Activated CD4-positive, CD25-positive, alpha-beta regulatory T cell (primary cell): ENCODE results near the gene CGREF1.
"Not testable (repeated sequence)": the region's sequence is repeated elsewhere in the genome, so short reads cannot be mapped to it uniquely, and the experiment has no call there.

Experiments
- DNase-seq, 4 experiments: peaks; one replicate each; lab custom pipeline; 2025; lab: John Stamatoyannopoulos, UW

CGREF1 gene

DNA sequence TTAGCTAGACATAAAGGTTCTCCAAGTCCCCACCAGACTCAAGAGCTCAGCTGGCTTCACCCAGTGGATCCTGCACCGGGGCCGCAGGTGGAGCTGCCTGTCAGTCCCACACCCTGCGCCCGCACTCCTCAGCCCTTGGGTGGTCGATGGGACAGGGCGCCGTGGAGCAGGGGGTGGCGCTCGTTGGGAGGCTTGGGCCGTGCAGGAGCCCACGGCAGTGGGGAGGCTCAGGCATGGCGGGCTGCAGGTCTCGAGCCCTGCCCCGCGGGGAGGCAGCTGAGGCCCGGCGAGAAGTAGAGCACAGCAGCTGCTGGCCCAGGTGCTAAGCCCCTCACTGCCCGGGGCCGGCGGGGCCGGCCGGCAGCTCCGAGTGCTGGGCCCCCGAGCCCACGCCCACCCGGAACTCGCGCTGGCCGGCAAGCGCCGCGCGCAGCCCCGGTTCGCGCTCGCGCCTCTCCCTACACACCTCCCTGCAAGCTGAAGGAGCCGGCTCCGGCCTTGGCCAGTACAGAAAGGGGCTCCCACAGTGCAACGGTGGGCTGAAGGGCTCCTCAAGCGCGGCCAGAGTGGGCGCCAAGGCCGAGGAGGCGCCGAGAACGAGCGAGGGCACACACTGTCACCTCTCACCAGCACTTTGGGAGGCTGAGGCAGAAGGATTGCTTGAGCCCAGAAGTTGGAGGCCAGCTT, 7.4 kb downstream of the CGREF1 start:
- not testable (repeated sequence) for DNase-seq

DNA sequence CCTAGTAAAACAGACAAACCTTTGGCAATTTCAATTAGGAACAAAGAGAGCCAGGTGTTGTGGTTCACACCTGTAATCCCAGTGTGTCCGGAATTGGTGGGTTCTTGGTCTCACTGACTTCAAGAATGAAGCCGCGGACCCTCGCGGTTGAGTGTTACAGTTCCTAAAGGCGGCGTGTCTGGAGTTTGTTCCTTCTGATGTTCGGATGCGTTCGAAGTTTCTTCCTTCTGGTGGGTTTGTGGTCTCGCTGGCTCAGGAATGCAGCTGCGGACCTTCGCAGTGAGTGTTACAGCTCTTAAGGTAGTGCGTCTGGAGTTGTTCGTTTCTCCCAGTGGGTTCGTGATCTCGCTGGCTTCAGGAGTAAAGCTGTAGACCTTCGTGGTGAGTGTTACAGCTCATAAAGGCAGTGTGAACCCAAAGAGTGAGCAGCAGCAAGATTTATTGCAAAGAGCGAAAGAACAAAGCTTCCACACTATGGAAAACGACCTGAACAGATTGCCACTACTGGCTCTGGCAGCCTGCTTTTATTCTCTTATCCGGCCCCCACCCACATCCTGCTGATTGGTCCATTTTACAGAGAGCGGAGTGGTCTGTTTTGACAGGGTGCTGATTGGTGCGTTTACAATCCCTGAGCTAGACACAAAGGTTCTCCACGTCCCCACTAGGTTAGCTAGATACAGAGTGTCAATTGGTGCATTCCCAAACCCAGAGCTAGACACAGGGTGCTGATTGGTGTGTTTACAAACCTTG, 8.2 kb downstream of the CGREF1 start:
- not testable (repeated sequence) for DNase-seq

DNA sequence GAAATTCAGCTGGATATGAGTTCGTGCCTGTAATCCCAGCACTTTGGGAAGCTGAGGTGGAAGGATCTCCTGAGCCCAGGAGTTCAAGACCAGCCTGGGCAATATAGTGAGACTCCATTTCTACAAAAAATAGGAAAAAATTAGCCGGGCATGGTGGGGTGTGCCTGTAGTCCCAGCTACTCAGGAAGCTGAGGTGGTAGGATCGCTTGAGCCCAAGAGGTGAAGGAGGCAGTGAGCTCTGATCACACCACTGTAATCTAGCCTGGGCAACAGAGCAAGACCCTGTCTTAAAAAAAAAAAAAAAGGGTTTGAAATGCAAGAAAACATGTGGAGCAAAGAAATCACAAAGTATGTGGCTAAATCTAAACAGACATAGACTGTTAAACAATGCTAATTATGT, 9.8 kb downstream of the CGREF1 start:
- DNase-seq: no peak

DNA sequence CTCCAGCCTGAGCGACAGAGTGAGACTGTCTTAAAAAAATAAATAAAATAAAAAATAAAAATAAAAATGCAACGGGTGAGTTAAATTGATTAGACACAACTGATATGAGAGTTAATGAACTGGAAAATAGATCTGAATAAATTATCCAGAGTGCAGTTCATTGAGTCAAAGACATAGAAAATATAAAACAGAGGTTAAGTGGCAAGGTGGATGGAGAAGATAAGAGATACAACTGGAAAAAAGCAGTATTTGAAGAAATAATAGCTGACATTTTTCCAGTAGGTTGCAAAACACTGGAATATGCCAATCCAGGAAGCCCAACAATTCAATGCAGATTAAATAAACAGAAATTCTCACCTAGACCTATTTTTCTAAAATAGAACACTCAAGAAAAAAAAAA, 10.7 kb downstream of the CGREF1 start:
- no peak for DNase-seq

DNA sequence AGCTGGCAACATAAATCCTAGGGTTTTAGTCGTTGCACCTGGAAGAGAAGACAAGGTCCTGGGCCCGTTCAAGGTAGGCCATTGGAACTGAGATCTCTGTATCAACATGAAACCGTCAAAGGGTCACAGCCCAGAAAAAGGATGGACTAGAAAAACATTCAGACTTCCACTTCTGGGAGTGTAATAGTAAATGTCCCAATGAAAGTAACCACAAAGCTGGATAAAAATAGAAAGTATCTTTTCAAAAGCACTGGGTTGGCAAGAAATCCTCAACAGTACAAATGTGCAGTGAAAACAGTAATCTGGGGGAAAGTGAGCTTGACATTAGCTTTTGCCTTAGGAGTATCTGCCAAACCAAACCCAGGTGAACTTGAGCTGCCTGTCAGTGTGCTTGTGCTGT, 12.9 kb downstream of the CGREF1 start:
- no peak for DNase-seq

DNA sequence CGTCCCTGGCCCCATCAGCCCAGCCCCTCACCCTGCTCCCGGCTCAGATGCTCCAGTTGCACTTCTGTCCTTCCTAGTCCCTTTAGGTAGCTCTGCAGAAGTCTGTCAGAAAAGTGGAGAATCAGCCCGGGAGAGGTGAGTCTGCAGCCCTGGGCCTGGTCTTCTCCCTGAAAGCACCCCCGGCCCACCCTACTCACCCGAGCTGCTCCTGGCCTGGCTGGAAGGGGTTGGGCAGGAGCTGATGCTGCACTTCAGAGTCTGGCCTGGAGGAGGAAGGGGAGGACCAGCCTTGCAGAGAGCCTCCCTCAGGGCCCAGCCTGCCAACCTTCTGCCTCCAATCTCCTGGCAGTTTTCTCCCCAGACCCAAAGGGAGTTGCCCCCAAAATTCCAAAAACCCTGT, 16.6 kb downstream of the CGREF1 start:
- DNase-seq: no peak

DNA sequence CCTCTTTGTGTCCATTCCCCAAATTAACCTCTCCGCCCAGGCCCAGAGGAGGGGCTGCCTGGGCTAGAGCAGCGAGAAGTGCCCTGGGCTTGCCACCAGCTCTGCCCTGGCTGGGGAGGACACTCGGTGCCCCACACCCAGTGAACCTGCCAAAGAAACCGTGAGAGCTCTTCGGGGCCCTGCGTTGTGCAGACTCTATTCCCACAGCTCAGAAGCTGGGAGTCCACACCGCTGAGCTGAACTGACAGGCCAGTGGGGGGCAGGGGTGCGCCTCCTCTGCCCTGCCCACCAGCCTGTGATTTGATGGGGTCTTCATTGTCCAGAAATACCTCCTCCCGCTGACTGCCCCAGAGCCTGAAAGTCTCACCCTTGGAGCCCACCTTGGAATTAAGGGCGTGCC, 18.9 kb downstream of the CGREF1 start:
- no peak for DNase-seq

DNA sequence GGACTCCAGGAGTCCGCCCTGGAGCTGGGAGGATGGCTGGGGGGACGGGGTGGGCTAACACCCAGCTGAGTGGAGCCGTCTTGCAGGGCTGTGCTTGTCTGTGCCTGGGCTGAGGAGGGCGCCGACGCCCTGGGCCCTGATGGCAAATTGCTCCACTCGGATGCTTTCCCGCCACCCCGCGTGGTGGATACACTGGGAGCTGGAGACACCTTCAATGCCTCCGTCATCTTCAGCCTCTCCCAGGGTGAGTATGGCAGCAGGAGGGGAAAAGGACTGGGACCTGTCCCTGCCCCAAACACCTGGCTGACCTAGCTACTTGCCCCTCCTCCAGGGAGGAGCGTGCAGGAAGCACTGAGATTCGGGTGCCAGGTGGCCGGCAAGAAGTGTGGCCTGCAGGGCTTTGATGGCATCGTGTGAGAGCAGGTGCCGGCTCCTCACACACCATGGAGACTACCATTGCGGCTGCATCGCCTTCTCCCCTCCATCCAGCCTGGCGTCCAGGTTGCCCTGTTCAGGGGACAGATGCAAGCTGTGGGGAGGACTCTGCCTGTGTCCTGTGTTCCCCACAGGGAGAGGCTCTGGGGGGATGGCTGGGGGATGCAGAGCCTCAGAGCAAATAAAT, 19.5 kb downstream of the CGREF1 start:
- DNase-seq: no peak

DNA sequence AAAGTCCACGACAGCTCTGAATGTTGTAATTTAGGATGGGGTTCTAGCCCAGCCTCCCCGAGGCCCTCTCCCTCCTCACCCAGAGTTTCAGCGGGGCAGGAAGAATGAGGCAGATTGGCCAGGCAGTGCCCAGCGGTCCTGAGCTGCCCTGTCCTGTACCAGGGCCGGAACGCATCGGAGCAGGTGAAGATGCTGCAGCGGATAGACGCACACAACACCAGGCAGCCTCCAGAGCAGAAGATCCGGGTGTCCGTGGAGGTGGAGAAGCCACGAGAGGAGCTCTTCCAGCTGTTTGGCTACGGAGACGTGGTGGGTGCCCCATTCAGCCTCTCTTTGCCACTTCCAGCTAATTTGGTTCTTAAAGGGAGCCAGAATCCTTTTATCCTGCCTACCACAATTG, 21.6 kb downstream of the CGREF1 start:
- DNase-seq: no peak

DNA sequence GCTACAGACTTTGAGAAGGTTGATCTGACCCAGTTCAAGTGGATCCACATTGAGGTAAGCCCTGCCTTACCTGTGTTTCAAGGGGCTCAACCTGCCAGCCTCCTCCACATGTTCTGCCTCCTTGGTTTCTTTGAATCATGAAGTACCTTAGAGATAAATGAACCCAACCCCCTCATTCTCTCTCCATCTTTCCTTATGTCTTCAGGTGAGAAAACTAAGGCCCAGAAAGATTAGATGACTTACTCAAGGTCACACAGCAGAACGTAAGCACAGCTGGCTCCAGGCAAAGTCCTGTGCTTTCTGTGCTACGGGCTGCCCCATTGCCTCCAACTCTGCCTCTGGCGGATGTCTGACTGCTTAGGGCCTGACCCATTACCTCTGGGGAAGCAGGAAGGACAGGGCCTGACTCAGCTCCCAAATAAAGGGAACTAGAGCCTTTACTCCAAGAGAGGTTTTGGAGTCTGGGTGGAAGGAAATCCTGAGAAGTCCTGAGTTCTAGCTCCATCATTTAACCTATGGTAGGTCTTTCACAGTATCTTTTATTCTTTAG, 22.1 kb downstream of the CGREF1 start:
- DNase-seq: no peak

DNA sequence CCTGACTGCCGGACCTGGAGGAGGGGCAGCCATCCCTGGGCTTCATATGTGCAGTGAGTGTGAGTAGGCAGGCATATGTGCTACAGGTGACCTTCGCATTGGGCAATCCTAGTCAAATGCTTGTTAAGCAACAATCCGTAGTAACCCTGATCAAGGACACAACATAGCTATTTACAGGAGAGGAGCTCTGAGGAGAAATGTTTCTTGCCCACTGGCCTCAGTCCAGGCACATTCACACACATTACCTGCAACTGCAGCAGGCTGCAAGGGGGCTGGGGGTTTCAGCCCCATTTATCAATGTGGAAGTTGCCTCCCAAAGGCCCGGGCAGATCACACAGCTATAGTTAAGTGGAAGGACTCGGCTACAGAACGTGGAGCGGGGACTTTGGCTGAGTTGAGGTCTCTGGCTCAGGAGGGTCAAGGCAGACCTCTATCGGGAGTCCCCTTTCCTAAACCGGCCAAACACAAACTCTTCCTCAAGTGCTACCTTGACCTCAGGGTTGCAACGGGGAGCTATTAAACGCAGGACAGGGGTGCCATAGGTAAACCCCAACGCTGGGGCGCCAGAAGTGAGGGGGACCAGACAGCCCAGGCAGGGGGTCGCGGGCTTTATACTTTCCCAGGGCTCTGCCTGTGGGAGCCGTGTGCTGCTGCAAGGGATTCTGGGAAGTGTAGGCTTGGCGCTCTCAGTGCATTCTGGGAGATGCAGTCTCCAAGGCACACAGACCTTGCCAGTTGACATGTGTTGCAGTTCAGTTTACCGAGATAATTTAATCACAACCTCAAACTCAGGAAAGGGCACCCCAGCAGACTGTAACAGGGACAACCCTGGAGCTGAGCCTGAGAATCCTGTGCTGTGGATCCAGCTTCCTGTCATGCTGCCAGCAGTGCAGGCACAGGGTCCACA, 22.9 kb downstream of the CGREF1 start:
- no peak for DNase-seq

DNA sequence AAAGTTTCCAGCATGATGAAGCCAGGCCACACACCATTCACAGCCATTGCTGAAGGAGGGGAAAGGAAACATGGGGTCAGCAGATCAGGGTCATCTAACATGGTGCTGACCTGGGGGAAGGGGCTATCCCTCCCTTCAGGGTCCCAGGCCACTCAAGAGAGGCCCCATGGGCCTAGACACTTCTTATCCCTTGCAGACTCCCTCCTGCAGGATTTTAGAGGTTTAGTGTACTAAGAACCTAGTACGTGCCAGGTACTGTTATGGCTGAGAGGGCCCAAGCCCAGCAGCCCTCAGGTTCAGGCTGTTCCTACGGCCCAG, 23.5 kb downstream of the CGREF1 start:
- DNase-seq: no peak

DNA sequence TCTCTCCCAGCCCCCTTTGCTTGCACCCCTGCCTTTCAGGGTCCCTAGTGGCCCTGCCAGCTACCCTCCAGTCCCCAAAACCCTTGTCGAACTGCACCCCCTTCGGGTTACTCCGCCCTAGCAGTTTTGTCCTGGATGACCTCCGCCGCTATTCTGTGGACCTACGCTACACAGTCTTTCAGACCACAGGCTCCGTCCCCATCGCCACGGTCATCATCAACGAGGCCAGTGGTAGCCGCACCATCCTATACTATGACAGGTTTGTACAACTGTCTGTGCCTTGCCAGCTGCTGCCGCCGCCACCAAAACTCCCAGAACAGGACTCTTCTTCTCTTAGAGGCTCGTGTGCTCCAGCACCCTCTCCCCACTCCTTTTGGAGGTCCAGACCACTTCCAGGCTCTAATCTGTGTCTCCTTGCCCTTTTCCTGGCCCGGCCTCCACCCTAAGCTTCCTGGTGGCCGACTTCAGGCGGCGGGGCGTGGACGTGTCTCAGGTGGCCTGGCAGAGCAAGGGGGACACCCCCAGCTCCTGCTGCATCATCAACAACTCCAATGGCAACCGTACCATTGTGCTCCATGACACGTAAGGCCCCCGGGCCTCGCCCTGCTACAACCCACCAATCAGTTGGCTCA, 24.5 kb downstream of the CGREF1 start:
- DNase-seq: no peak

DNA sequence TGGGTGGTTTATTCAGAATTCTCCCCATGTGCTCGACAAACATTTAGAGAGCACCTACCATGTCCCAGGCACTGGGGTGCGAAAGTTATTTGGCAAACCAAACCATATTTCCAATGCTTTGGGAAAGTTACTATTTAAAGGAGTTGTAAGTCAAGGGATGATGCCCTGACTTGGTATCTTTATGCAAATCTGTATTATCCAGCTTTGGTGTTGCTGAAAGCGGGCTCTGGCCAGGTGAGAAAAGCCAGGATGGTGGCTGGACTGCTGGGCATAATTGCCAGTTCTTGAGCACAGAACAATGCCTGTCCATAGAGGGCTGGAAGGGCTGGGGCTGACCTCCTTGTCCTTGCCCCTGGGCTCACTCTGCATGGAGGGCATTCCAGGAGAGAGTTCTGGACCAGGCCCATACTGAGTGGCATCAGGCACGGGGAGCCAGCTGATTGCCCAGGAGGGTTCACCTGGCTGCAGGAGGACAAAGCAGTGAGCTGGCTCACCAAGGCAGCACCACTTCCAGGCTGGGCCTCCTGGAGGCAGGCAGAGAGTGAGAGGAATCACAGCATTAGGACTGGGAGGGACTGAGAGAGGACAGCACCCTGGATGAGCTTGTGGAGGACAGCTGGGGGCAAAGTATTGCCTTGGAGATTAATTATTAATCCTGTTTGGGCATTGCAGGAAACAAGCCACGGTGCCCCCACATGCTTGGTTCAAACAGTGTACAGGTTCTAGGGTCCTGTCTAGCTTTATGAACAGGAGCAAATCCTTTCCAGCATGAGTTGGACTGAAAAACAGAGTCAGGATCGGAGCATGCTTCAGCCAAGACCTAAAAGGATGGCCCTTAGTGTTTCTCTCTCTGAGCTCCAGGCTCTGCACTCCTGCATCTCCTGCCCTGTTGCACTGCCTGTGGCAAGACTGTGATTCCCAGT, 25.2 kb downstream of the CGREF1 start:
- DNase-seq: no peak

DNA sequence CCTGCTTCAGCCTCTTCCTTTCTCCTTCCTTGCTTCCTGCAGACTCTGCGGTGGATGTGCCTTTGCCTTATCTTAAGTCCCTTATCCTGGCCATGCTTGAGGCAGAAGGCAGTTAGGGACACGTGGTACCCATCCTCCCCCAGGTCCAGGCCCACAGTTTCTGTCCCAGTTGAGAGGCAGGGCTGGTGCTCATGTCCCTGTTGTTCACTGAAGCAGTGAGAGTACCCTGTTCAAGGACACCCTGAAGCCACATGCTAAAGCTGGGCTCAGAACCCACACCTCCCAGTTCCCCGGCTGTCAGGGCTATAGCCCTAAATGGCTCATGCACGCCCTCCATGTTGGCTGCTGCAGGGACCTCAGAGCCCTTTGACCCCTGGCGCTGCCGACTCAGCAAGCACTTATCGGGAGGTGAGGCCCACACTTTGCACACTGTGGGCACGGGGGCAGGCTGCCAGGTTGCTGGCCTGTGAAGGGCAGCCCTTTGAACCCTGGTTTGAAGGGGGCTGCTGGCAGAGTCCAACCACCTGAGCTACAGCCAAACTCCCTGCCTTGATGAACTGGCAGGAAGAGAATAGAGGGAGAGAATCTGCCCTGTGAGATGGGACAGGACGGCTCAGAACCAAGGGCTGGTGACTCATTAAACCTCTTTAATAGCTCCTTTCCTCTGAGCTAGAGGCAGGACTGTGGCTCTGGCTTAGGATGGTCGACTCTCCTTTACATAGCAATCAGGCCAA, 26.1 kb downstream of the CGREF1 start:
- no peak for DNase-seq

DNA sequence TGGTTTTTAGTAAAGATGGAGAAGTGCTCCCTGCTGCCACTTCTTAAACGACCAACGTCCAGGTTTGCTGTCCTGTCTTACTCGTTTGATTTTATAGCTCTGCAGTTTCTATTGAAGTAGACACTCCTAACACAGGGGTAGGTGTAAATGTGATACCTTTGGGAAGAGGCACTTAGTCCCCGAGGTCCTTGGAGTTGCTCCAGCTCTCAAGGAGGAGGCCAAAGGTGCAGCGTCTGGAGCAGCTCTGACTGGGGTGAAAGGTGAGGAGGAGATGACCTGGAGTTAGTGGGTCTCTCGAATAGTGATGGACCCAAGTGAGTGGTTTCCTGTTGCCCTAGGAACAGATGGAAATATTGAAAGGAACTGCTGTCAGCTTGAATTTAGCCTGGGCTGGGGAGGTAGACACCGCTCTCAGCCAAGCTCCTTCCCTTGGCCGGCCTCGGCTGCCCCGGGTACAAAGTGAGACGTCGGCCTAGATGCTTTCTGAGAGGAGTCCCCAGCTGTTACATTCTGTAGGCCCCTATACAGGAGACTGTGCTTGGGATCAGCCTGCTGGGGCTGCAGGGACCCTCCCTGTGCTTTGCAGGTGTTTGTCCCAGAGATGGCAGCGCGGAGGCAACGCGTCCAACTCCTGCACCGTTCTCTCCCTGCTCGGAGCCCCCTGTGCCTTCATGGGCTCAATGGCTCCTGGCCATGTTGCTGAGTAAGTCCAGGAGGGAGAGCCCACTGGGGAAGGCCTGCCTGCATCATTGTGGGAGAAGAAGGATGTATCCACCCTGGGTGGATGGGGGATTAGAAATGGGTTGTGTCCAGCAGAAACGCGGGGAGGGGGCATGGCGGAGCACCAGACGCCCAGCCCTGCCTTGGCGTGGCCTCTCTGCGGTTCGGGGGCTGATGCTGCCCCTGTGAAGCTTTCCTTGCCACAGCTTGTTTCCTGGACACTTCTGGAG, 26.9 kb downstream of the CGREF1 start:
- DNase-seq: no peak

DNA sequence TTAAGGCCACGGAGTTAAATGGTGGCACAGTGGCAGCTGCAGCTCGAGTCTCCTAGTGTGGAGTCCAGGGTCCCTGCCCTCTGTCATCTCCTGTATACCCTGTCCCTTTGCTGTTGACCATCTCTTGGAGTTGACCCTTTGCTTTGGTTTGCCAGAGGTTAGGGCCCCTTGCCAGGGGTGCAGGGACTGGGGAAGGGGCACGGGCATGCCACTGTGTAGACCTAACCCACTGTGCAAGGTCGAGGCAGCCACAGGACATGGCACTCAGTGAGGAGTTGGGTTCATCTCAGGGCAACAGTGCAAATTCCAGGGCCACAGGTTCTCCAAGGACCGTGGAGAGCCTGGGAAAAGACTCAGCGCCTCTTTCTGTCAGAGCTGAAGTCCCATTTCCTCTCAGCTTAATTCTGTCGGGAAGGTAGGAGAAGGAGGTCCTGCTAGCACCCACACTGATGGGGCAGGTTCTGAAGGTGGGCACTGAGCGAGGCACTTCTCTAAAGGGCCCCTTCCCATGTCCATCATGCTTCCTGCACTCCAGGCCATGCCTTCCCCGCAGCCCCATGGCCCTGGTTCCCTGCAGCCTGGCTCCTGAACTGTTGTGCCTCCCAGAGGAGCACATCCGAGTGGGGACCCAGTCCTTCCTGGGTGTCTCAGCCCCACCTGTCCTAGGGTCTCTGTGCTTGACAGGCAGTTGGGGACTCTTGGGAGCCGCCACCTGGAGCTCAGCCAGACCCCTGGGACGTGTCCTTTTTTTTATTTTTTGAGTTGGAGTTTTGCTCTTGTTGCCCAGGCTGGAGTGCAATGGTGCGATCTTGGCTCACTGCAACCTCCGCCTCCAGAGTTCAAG, 29.6 kb downstream of the CGREF1 start:
- DNase-seq: no peak

DNA sequence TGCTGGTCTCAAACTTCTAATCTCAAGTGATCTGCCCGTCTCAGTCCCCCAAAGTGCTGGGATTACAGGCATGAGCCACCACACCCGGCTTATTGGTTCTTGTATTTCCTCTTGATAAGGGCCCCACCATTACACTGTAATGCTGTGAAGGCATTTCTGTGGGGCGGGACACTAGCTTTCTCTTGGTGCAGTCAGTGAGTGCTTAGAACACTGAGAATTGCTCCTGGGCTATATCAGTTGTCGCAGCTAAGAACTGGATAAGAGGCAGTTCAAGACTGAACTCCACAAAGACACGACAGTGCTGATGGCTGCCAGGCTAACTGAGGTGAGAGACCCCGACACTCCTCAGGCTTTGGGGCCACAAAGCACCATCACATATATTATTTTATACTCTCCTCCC, 30.3 kb downstream of the CGREF1 start:
- no peak for DNase-seq
